Occipital lobe (tissue), 2 donors: Measurements from ENCODE around the gene ZFYVE28. TPM values are rescaled to one million over a fixed set of nuclear protein-coding genes. Genes with fewer than 3 reads are reported as not detected.

Source experiments
- DNase-seq: peaks from one replicate; lab custom pipeline; 2025; lab: John Stamatoyannopoulos, UW
- total RNA-seq: library from RNA; depleted of rRNA; stranded (reverse); fragments of >200 nt; gene quantifications from one replicate; pipeline ENCODE4 v1.2.3, GENCODE V29; 2014

Gene ZFYVE28
- total RNA-seq, 1 donor from 2014 or later, result 3.7 TPM

- no peak for DNase-seq
Measured at GRCh38 chr4:2304321-2304876, 114.0 kb downstream of the ZFYVE28 start.

DNA sequence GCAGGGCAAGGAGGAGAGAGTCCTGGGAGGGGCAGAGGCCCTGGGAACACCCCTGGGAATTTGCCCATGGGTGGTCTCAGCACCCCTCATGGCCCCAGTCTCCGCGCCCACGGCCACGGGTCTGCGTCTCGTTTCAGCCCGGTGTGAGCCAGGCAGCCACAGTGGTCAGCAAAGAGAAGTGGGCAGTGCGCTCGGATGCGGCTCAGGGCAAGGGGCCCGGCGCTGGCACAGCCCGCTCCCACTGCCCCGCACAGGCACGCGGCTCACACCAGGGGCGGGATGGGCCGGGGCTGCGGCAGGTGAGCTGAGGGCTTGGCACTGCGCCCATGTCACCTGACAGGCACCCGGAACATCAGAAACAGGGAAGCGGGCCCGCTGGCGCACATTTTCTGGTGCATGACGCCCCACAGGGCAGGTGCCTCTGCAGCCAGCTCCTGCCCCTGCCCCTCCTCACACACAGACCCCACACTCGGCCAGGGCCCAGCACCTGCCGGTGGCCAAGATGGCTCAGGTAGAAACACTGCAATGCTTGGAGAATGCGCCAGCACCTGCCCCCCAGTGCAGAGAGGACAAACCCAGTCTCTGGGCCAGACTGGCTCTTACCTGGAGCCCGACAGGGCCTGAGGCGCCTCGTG lies 114.6 kb downstream of the ZFYVE28 start:
- DNase-seq, result no peak

DNA sequence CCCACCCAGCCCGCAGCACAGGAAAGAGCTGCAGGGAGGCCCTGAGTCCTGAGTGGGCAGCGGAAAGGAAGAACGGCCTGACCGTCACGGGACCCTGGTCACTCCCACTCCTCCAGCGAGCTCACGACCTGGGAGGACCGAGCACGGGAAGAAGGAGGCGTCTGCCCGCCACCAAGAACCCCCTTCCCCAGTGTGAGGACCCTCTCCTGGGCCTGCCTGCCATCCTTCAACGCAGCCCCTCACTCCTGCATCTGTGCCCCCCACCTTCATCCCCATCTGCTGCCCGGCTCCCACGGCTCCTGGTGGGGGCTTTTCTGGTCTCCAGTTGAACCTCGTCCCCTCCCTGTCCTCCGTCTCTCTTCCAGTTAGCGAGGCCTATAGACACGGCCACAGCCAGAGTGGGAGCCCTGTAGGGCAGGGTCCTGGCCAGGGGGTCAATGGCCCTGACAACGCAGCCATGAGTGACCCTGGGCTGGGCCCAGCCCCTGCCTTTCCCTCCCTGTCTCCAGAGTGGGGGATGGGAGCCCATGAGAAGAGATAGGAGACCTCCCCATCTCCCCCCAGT lies 115.2 kb downstream of the ZFYVE28 start:
- DNase-seq, result no peak

GRCh38 chr4:2302387-2303119 lies 115.9 kb downstream of the ZFYVE28 start:
- DNase-seq, result no peak

DNA sequence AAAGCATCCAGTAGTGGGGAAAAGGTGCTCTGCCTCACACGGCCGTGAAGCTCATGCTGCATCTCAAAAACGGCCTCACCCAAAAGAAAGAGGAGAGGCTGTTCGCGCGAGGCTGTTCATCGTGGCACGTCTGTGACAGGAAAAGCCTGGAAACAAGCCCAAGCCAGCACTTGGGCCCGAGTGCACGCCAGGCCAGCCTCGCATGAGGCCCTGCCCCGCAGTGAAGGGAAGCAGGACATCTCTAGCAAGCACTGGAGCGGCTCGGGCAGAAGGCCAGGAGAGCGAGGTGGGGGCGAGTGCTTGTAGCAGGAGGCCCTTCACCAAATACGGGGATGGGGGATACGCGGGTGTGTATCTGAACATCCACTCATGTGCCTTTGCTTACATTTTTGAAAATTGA lies 116.6 kb downstream of the ZFYVE28 start:
- DNase-seq, result no peak

DNA sequence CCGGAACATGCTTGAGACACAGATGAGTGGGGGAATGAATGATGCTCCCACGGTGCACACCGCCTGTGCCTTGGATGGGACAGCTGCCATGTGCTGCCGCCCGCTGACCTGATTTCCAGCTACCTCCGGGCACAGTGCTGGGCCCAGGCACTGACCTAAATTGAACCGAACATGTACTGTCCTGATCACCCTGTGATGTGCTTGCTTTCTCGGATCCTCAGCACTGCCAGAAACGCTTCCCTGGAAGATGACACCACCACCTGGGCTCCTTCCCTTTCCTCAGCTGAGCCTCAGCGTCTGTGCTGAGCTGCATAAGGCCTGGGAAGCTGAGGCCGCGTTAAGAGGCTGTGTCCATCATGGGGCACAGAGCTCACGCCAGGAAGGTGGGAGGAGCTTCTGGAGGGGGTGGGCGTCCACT lies 117.2 kb downstream of the ZFYVE28 start:
- DNase-seq, result no peak

DNA sequence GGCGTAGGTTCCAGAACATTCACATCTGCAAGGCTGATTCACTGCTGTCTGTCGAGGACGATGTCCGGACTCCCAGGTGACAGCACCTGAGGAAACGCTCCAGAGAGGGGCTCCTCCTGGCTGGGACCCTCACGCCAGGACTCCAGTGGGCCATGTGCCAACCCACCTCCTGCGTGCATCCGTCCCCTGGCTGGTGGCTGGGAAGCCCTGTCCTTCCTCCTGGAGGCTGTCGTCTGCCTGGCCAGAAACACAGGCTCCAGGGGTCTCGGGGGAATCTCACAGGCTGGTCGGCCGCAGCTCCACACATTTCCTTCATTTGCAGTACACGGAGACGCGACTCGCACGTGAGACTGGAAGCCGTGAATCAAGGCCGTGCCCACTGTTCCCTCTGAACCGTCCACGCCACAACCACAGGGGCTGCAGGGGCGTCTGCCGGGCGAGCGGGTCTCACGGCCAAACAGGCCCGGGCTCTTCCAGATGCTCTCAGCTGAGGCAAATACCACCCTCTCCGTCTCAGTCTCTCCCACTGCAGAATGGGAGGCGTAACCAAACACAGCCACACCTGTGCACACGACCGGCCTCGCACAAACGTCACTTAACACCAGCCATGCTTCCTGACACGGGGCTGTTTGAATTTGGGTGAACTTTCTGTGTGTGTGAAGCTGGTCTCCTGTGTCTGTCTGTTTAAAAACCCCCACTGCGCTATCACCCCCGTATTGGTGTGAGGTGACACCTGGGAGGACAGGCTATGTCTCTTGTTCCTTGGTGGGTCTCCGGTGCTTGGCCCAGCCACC lies 117.8 kb downstream of the ZFYVE28 start:
- no peak for DNase-seq

GRCh38 chr4:2299794-2300193 lies 118.7 kb downstream of the ZFYVE28 start:
- DNase-seq, result no peak

DNA sequence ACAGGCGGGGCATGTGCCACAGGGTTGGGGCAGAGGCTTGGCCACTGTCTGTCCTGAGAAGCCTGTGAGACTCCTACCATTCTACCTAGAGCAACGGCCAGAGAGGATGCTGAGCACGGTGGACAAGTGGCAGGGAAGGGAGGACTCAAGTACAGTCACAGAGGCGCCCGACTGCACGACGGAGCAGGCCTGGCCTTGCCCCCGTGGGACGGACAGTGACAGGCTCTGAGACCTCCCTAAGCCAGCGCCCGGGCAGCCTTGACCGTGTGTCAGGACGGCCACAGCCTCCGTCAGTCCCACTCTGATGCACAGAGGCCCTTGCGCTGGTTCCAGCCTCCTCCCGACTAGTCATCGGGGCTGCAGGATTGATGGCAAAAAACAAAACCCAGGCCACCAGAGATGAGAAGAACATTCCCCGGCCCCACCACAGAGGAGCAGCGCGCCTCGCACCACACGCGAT lies 119.9 kb downstream of the ZFYVE28 start:
- DNase-seq, result no peak

- DNase-seq, result no peak
Measured at GRCh38 chr4:2297606-2298531, 120.6 kb downstream of the ZFYVE28 start.

DNA sequence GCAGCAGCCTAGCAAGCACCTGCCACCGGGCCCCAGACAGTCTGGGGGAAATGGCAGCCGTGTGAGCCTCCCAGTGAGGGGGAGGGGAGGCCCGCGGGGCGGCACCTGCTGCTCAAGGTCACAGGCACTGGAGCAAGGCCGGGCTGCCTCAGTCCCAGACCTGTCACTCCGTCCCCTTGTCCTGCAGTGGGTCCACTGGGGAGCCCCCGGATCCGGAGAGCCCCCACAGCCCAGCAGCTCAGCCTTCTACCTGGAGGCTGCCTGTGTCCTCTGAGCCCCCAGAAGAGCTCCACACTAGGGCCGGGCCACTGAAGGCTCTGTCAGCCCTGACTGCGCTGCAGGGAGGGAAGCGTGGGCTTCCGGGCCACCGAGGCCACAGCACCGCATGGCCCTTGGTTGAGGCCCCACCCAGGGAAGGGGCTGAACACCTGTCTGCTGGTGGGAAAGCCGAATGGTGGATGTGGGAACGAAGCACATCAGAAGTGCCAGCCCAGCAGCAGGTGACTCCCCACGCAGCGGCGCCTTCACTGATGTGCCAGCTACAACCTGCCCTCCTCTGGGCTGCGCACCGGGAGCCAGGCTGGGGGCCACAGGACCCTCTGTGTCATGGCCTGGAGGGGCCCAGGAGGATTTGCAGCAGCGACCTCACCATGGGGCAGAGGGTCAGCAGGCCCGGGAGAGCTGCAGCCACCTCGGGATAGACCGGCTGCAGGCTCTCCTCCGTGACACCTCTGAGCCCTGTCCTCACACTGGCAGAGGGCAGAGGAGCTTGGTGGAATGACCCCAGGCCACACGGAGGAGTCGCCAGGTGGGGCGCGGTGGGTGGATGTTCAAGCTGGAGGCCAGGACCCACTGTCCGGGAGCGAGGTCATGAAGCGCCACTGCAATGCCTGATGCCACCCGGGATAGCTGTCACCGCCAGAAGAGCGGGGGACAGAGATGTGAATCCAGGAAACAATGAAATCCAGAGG lies 121.5 kb downstream of the ZFYVE28 start:
- no peak for DNase-seq

GRCh38 chr4:2295900-2296442 lies 122.5 kb downstream of the ZFYVE28 start:
- no peak for DNase-seq

- no peak for DNase-seq
Measured at GRCh38 chr4:2295500-2295899, 122.9 kb downstream of the ZFYVE28 start.

DNA sequence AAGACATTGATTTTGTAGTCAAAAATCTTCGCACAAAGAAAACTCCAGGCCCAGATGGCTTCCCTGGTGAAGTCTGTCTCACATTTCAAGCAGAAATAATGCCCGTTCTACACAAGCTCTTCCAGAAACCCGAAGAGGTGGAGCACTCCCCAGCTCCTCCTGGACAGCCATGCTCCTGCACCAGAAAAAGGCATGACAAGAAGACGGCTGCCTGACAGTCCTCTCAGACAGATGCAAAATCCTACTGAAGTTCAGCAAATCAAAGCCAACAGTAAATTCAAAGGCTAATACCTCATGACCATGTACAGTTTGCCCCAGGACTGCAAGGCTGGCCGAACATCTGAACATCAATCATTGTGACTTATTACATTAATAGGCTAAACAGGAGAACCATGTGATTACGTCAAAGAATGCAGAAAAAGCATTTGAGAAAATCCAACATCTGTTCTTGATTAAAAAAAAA lies 125.8 kb downstream of the ZFYVE28 start:
- no peak for DNase-seq

GRCh38 chr4:2291705-2292645 lies 126.5 kb downstream of the ZFYVE28 start:
- no peak for DNase-seq

- peak; percentile 55 for DNase-seq
Measured at GRCh38 chr4:2290974-2291704, 127.3 kb downstream of the ZFYVE28 start.

- no peak for DNase-seq
Measured at GRCh38 chr4:2290488-2290887, 128.0 kb downstream of the ZFYVE28 start.
